GM11168 (cell line): ENCODE data around the gene MAST4.

ENCODE experiments used
- in situ Hi-C: fragments of 300-500 bp; cut with MboI; formaldehyde crosslinking; loops from one replicate; pipeline ENCODE4 v1.12.0; 2022; ENCODE audit warnings: low sequenced_read_pairs; ENCODE audit not compliant: unreplicated experiment

MAST4 gene

GRCh38 chr5:67090040-67090439, 493.8 kb downstream of the MAST4 start:
- in situ Hi-C loops, result no loop called here

GRCh38 chr5:67090593-67090992, 494.4 kb downstream of the MAST4 start:
- in situ Hi-C loops, result no loop called here

- in situ Hi-C loops, result no loop called here
These were observed 496.3 kb downstream of the MAST4 start for GRCh38 chr5:67092535-67092934.

GRCh38 chr5:67093279-67093678, 497.1 kb downstream of the MAST4 start:
- in situ Hi-C loops, result no loop called here

- in situ Hi-C loops, result no loop called here
These were observed 498.5 kb downstream of the MAST4 start for GRCh38 chr5:67094476-67095300.

GRCh38 chr5:67095346-67096171, 499.4 kb downstream of the MAST4 start:
- in situ Hi-C loops, result no loop called here

GRCh38 chr5:67098656-67099055, 502.5 kb downstream of the MAST4 start:
- in situ Hi-C loops, result no loop called here

- in situ Hi-C loops, result no loop called here
These were observed 504.1 kb downstream of the MAST4 start for GRCh38 chr5:67100301-67100700.

- in situ Hi-C loops, result no loop called here
These were observed 506.5 kb downstream of the MAST4 start for GRCh38 chr5:67102708-67103107.

- in situ Hi-C loops, result no loop called here
These were observed 508.7 kb downstream of the MAST4 start for GRCh38 chr5:67104859-67105258.

GRCh38 chr5:67105270-67105669, 509.1 kb downstream of the MAST4 start:
- in situ Hi-C loops, result no loop called here

GRCh38 chr5:67106626-67107342, 510.6 kb downstream of the MAST4 start:
- in situ Hi-C loops, result no loop called here

- in situ Hi-C loops, result no loop called here
These were observed 515.6 kb downstream of the MAST4 start for GRCh38 chr5:67111779-67112178.

- in situ Hi-C loops, result no loop called here
These were observed 519.1 kb downstream of the MAST4 start for GRCh38 chr5:67115246-67115645.

GRCh38 chr5:67115817-67116216, 519.6 kb downstream of the MAST4 start:
- in situ Hi-C loops, result no loop called here

GRCh38 chr5:67118050-67118620, 521.9 kb downstream of the MAST4 start:
- in situ Hi-C loops, result no loop called here

GRCh38 chr5:67119010-67119409, 522.8 kb downstream of the MAST4 start:
- in situ Hi-C loops, result no loop called here

- in situ Hi-C loops, result no loop called here
These were observed 523.8 kb downstream of the MAST4 start for GRCh38 chr5:67120032-67120431.

- in situ Hi-C loops, result no loop called here
These were observed 527.6 kb downstream of the MAST4 start for GRCh38 chr5:67123819-67124218.

GRCh38 chr5:67124556-67124955, 528.4 kb downstream of the MAST4 start:
- in situ Hi-C loops, result no loop called here
